H9 (cell line): ENCODE measurements around the gene SLC6A19. TPM values are rescaled to one million over a fixed set of nuclear protein-coding genes. Genes with fewer than 3 reads are reported as not detected.

Experiments used
- DNase-seq: peaks from one replicate; pipeline ENCODE4 v3.0.0-alpha.2; 2017
- H2AFZ ChIP-seq: one replicate; pipeline ENCODE4 v1.6.1; 2013; ENCODE audit warnings: mild to moderate bottlenecking, low read length, control low read depth, moderate library complexity
- H2AK5ac ChIP-seq: 2 replicates; pipeline ENCODE4 v1.6.1; 2013; ENCODE audit warnings: low read length, control low read depth, mixed read lengths; ENCODE audit not compliant: insufficient read length
- H2BK120ac ChIP-seq: one replicate; pipeline ENCODE4 v1.6.1; 2013; ENCODE audit warnings: low read depth, mild to moderate bottlenecking, low read length, control low read depth, inconsistent platforms; ENCODE audit not compliant: poor library complexity, severe bottlenecking
- H2BK12ac ChIP-seq: 2 replicates; pipeline ENCODE4 v1.6.1; 2013; ENCODE audit warnings: low read length, control low read depth, mixed read lengths, low read depth; ENCODE audit not compliant: insufficient read length
- H2BK15ac ChIP-seq: 2 replicates; pipeline ENCODE4 v1.6.1; 2013; ENCODE audit warnings: low read depth, low read length, control low read depth
- H2BK20ac ChIP-seq: one replicate; pipeline ENCODE4 v1.6.1; 2013; ENCODE audit warnings: low read depth, mild to moderate bottlenecking, low read length, control low read depth, inconsistent platforms; ENCODE audit not compliant: poor library complexity, severe bottlenecking
- H2BK5ac ChIP-seq: 2 replicates; pipeline ENCODE4 v1.6.1; 2013; ENCODE audit warnings: low read length, control low read depth, mixed read lengths; ENCODE audit not compliant: insufficient read length
- H3K14ac ChIP-seq: 2 replicates; pipeline ENCODE4 v1.6.1; 2013; ENCODE audit warnings: low read length, control low read depth; ENCODE audit not compliant: insufficient read depth
- H3K18ac ChIP-seq: 2 replicates; pipeline ENCODE4 v1.6.1; 2013; ENCODE audit warnings: low read depth, mild to moderate bottlenecking, mixed read lengths, low read length, control low read depth; ENCODE audit not compliant: insufficient read length
- H3K23ac ChIP-seq: 2 replicates; pipeline ENCODE4 v1.6.1; 2013; ENCODE audit warnings: low read length, control low read depth, mixed read lengths, low read depth; ENCODE audit not compliant: insufficient read length
- H3K23me2 ChIP-seq: 2 replicates; pipeline ENCODE4 v1.6.1; 2013; ENCODE audit warnings: low read depth, mild to moderate bottlenecking, mixed read lengths, low read length, control low read depth; ENCODE audit not compliant: insufficient read length, poor library complexity, severe bottlenecking
- H3K27ac ChIP-seq: 2 replicates; pipeline ENCODE4 v1.5.1; 2013; ENCODE audit warnings: low read length, control low read depth, mixed read lengths, low read depth; ENCODE audit not compliant: insufficient read length
- H3K27me3 ChIP-seq: 2 replicates; pipeline ENCODE4 v1.6.1; 2013; ENCODE audit warnings: low read length, control low read depth, inconsistent platforms; ENCODE audit not compliant: insufficient read depth
- H3K4ac ChIP-seq: 2 replicates; pipeline ENCODE4 v1.6.1; 2013; ENCODE audit warnings: low read depth, mild to moderate bottlenecking, control low read depth, inconsistent platforms, low read length, moderate library complexity
- H3K4me1 ChIP-seq: 2 replicates; pipeline ENCODE4 v1.6.1; 2013; ENCODE audit warnings: low read length, control low read depth, inconsistent platforms; ENCODE audit not compliant: insufficient read depth
- H3K4me2 ChIP-seq: 2 replicates; pipeline ENCODE4 v1.6.1; 2013; ENCODE audit warnings: low read length, control low read depth, mixed read lengths; ENCODE audit not compliant: insufficient read length, insufficient read depth
- H3K56ac ChIP-seq: 2 replicates; pipeline ENCODE4 v1.6.1; 2013; ENCODE audit warnings: low read depth, mild to moderate bottlenecking, mixed read lengths, low read length, control low read depth; ENCODE audit not compliant: insufficient read length
- H3K79me1 ChIP-seq: 2 replicates; pipeline ENCODE4 v1.6.1; 2013; ENCODE audit warnings: low read depth, mild to moderate bottlenecking, moderate library complexity, low read length, control low read depth, inconsistent platforms; ENCODE audit not compliant: insufficient read depth, poor library complexity, severe bottlenecking
- H3K79me2 ChIP-seq: 2 replicates; pipeline ENCODE4 v1.6.1; 2013; ENCODE audit warnings: low read length, control low read depth, inconsistent platforms; ENCODE audit not compliant: insufficient read depth
- H3K9ac ChIP-seq: 2 replicates; pipeline ENCODE4 v1.6.1; 2013; ENCODE audit warnings: low read length, control low read depth, mixed read lengths; ENCODE audit not compliant: insufficient read length; ENCODE audit errors: extremely low read depth
- H3K9me3 ChIP-seq: one replicate; pipeline ENCODE4 v1.6.1; 2013; ENCODE audit warnings: low read depth, low read length, inconsistent platforms; ENCODE audit not compliant: control insufficient read depth
- H3T11ph ChIP-seq: one replicate; pipeline ENCODE4 v1.6.1; 2013; ENCODE audit warnings: mild to moderate bottlenecking, low read length, control low read depth, inconsistent platforms
- H4K20me1 ChIP-seq: one replicate; pipeline ENCODE4 v1.6.1; 2013; ENCODE audit not compliant: control insufficient read depth, insufficient read length, insufficient read depth
- H4K5ac ChIP-seq: 2 replicates; pipeline ENCODE4 v1.6.1; 2013; ENCODE audit warnings: low read depth, mild to moderate bottlenecking, mixed read lengths, low read length, control low read depth; ENCODE audit not compliant: insufficient read length
- H4K8ac ChIP-seq: replicated peaks from 2 replicates; pipeline ENCODE4 v1.6.1; 2013; ENCODE audit warnings: low read length, control low read depth, mixed read lengths, low read depth; ENCODE audit not compliant: insufficient read length
- H4K91ac ChIP-seq: 2 replicates; pipeline ENCODE4 v1.6.1; 2013; ENCODE audit warnings: low read depth, mild to moderate bottlenecking, moderate library complexity, mixed read lengths, low read length, control low read depth; ENCODE audit not compliant: insufficient read length
- H3K27ac Mint-ChIP-seq, 3 experiments: 2 replicates in 2 of 3; 3 replicates in 1 of 3; pipeline ENCODE4 v1.8.0; 2020 to 2021; ENCODE audit warnings: mixed read lengths in 3 of 3, mild to moderate bottlenecking in 1 of 3, moderate library complexity in 1 of 3
- H3K27me3 Mint-ChIP-seq: 2 replicates; pipeline ENCODE4 v1.8.0; 2021; ENCODE audit warnings: low read depth, mild to moderate bottlenecking, moderate library complexity, mixed read lengths
- H3K36me3 Mint-ChIP-seq, 3 experiments: 2 replicates in 2 of 3; 3 replicates in 1 of 3; pipeline ENCODE4 v1.8.0; 2020 to 2021; ENCODE audit warnings: low read depth in 3 of 3, mixed read lengths in 3 of 3; ENCODE audit not compliant: insufficient read depth in 1 of 3
- H3K4me1 Mint-ChIP-seq, 2 experiments: 2 replicates each; pipeline ENCODE4 v1.8.0; 2020; ENCODE audit warnings: mixed read lengths in 2 of 2
- H3K4me3 Mint-ChIP-seq, 2 experiments: 2 replicates in 1 of 2; 3 replicates in 1 of 2; pipeline ENCODE4 v1.8.0; 2020 to 2021; ENCODE audit warnings: mild to moderate bottlenecking in 2 of 2, mixed read lengths in 2 of 2, moderate library complexity in 1 of 2
- H3K9me3 Mint-ChIP-seq, 2 experiments: 2 replicates in 1 of 2; 3 replicates in 1 of 2; pipeline ENCODE4 v1.8.0; 2020; ENCODE audit warnings: mild to moderate bottlenecking in 2 of 2, mixed read lengths in 2 of 2, moderate library complexity in 1 of 2
- WGBS: extraction: QIAGEN DNeasy Blood & Tissue Kit; methylation state at CpG from one replicate; pipeline ENCODE4 v1.1.7; 2013; ENCODE audit warnings: missing lambda C conversion rate, low lambda C conversion rate, mixed read lengths; ENCODE audit not compliant: insufficient read length; ENCODE audit errors: extremely low coverage; 5-methylcytosine and 5-hydroxymethylcytosine counted together
- total RNA-seq: library from RNA; stranded (reverse); gene quantifications from 2 replicates; pipeline ENCODE4 v1.2.1, GENCODE V29; 2021
- TF ChIP-seq, protein P1 (sequence below): fragments of 200-600 bp; sonication (generic); conservative IDR thresholded peaks from 3 replicates; pipeline ENCODE4 v1.8.0; 2021; ENCODE audit warnings: antibody characterized with exemption, mild to moderate bottlenecking

SLC6A19 gene
- total RNA-seq, 1 experiment from 2014 or later: not detected

- H2BK20ac ChIP-seq: no peak overlapping the region
- no peak overlapping the region for H3K18ac ChIP-seq
- no peaks in the 10 kb centered on the region for H3K23me2 ChIP-seq
- no peak overlapping the region for H3K27ac ChIP-seq
- H3K4me2 ChIP-seq: no peak overlapping the region
- TF ChIP-seq, protein P1, sequence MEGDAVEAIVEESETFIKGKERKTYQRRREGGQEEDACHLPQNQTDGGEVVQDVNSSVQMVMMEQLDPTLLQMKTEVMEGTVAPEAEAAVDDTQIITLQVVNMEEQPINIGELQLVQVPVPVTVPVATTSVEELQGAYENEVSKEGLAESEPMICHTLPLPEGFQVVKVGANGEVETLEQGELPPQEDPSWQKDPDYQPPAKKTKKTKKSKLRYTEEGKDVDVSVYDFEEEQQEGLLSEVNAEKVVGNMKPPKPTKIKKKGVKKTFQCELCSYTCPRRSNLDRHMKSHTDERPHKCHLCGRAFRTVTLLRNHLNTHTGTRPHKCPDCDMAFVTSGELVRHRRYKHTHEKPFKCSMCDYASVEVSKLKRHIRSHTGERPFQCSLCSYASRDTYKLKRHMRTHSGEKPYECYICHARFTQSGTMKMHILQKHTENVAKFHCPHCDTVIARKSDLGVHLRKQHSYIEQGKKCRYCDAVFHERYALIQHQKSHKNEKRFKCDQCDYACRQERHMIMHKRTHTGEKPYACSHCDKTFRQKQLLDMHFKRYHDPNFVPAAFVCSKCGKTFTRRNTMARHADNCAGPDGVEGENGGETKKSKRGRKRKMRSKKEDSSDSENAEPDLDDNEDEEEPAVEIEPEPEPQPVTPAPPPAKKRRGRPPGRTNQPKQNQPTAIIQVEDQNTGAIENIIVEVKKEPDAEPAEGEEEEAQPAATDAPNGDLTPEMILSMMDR: no peak
- no peak overlapping the region for H2BK12ac ChIP-seq
- no peaks in the 10 kb centered on the region for H3K9me3 ChIP-seq
- no peak overlapping the region for H3K4ac ChIP-seq
- DNase-seq: no peak
- no peak overlapping the region for H3T11ph ChIP-seq
- H3K56ac ChIP-seq: no peak overlapping the region
- no peak overlapping the region for H2AK5ac ChIP-seq
- WGBS: no CpG with 5 or more reads among the region's 9 CpGs
- no peak overlapping the region for H2AFZ ChIP-seq
- H3K79me2 ChIP-seq: no peaks in the 10 kb centered on the region
- H3K36me3 Mint-ChIP-seq: no peaks in the 10 kb centered on the region
- no peak overlapping the region for H3K9ac ChIP-seq
- no peak overlapping the region for H3K27ac Mint-ChIP-seq
- no peaks in the 10 kb centered on the region for H3K4me1 Mint-ChIP-seq
- H3K23ac ChIP-seq: no peak overlapping the region
- H3K27me3 Mint-ChIP-seq: peaks cover 7% of the 10 kb centered on the region
- H2BK120ac ChIP-seq: no peak overlapping the region
- H3K4me3 Mint-ChIP-seq: peak overlapping the region in 1 of 2 experiments; percentile 29; a peak in 1 of 5 replicates
- no peak overlapping the region for H4K8ac ChIP-seq
- peaks cover 0 to 6% of the 10 kb centered on the region in 2 experiments; a peak in 3 of 5 replicates for H3K9me3 Mint-ChIP-seq
- H3K14ac ChIP-seq: no peak overlapping the region
- H4K20me1 ChIP-seq: peaks cover 3% of the 10 kb centered on the region
- H3K4me1 ChIP-seq: no peaks in the 10 kb centered on the region
- no peaks in the 10 kb centered on the region for H3K79me1 ChIP-seq
- H4K5ac ChIP-seq: peak overlapping the region; percentile 8
- no peaks in the 10 kb centered on the region for H3K27me3 ChIP-seq
- H2BK5ac ChIP-seq: no peak overlapping the region
- H2BK15ac ChIP-seq: no peak overlapping the region
- no peak overlapping the region for H4K91ac ChIP-seq
Observed at GRCh38 chr5:1211701-1212100, 10.3 kb downstream of the SLC6A19 start.
